Astrocyte (in vitro differentiated cells and primary cell): Measurements from ENCODE around the gene STK33.

Experiments used
- EZH2 ChIP-seq: IDR thresholded peaks from 2 replicates; pipeline ENCODE4 v1.6.1; 2012; ENCODE audit warnings: mild to moderate bottlenecking, low read length, inconsistent platforms; ENCODE audit not compliant: insufficient read depth
- TF ChIP-seq, protein P1 (sequence below): IDR thresholded peaks from 2 replicates; pipeline ENCODE4 v1.5.1; 2011; ENCODE audit warnings: low read depth, mild to moderate bottlenecking, inconsistent platforms, low read length, moderate library complexity; ENCODE audit not compliant: insufficient read depth

DNA sequence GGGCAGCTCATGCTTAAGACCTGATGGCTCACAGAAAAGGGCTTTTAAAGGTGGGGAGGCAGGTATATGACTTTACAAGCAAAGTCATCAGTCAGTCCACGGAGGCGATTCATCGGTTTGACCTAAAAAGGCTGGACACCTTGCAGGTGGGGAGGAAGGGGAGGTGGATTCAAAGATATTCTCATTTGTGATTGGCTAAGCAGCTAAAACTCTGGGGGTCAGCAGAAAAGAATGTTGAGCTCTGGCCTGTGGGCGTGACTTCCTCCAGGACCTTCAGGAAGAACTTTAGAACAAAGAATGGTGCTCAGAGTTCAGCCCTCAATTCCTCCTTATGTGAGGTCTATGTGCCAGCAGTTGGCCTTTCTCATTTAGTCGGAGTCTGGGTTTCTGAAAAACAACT, 252.0 kb downstream of the STK33 start:
- TF ChIP-seq, protein P1, sequence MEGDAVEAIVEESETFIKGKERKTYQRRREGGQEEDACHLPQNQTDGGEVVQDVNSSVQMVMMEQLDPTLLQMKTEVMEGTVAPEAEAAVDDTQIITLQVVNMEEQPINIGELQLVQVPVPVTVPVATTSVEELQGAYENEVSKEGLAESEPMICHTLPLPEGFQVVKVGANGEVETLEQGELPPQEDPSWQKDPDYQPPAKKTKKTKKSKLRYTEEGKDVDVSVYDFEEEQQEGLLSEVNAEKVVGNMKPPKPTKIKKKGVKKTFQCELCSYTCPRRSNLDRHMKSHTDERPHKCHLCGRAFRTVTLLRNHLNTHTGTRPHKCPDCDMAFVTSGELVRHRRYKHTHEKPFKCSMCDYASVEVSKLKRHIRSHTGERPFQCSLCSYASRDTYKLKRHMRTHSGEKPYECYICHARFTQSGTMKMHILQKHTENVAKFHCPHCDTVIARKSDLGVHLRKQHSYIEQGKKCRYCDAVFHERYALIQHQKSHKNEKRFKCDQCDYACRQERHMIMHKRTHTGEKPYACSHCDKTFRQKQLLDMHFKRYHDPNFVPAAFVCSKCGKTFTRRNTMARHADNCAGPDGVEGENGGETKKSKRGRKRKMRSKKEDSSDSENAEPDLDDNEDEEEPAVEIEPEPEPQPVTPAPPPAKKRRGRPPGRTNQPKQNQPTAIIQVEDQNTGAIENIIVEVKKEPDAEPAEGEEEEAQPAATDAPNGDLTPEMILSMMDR = no peak
- no peak for TF ChIP-seq EZH2
